HEK293 (cell line): ENCODE measurements around the gene PAX3.

Experiments
- YY1 ChIP-seq: fragments of 450-650 bp; formaldehyde crosslinking; IDR thresholded peaks from 2 replicates; pipeline ENCODE4 v1.5.1; 2018; ENCODE audit warnings: missing biosample characterization, missing genetic modification characterization
- ZNF23 ChIP-seq: fragments of 450-650 bp; formaldehyde crosslinking; IDR thresholded peaks from 2 replicates; pipeline ENCODE4 v1.5.1; 2016; ENCODE audit warnings: missing biosample characterization, missing genetic modification characterization, borderline replicate concordance
- TF ChIP-seq, protein P1 (sequence below): fragments of 450-650 bp; formaldehyde crosslinking; IDR thresholded peaks from 2 replicates; pipeline ENCODE4 v1.5.1; 2016; ENCODE audit warnings: missing biosample characterization, missing genetic modification characterization
- TF ChIP-seq, protein P2 (sequence below): fragments of 450-650 bp; formaldehyde crosslinking; IDR thresholded peaks from 2 replicates; pipeline ENCODE4 v1.5.1; 2016; ENCODE audit warnings: missing biosample characterization, missing genetic modification characterization

DNA sequence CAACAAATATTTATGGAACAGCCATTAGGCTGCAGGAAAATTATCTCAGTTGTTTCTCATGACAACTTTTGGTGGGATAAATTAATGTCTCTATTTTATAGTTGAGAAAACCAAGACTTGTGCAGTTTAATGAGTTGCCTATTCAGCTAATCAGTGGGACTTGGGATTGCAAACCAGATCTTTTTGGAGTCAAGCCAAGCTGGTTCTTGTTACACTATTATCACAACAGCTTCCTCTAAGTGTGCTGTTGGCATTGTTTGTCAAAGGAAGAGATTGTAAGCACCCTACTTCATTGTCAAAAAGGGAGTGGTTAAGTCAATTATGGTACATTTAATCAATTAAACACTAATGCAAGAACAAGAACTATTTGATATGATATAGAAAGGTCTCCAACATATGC is 119.2 kb downstream of the PAX3 start:
- TF ChIP-seq, protein P1, sequence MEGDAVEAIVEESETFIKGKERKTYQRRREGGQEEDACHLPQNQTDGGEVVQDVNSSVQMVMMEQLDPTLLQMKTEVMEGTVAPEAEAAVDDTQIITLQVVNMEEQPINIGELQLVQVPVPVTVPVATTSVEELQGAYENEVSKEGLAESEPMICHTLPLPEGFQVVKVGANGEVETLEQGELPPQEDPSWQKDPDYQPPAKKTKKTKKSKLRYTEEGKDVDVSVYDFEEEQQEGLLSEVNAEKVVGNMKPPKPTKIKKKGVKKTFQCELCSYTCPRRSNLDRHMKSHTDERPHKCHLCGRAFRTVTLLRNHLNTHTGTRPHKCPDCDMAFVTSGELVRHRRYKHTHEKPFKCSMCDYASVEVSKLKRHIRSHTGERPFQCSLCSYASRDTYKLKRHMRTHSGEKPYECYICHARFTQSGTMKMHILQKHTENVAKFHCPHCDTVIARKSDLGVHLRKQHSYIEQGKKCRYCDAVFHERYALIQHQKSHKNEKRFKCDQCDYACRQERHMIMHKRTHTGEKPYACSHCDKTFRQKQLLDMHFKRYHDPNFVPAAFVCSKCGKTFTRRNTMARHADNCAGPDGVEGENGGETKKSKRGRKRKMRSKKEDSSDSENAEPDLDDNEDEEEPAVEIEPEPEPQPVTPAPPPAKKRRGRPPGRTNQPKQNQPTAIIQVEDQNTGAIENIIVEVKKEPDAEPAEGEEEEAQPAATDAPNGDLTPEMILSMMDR: no peak
- no peak for TF ChIP-seq ZNF23
- TF ChIP-seq, protein P2, sequence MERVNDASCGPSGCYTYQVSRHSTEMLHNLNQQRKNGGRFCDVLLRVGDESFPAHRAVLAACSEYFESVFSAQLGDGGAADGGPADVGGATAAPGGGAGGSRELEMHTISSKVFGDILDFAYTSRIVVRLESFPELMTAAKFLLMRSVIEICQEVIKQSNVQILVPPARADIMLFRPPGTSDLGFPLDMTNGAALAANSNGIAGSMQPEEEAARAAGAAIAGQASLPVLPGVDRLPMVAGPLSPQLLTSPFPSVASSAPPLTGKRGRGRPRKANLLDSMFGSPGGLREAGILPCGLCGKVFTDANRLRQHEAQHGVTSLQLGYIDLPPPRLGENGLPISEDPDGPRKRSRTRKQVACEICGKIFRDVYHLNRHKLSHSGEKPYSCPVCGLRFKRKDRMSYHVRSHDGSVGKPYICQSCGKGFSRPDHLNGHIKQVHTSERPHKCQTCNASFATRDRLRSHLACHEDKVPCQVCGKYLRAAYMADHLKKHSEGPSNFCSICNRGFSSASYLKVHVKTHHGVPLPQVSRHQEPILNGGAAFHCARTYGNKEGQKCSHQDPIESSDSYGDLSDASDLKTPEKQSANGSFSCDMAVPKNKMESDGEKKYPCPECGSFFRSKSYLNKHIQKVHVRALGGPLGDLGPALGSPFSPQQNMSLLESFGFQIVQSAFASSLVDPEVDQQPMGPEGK (tag by site-specific recombination): no peak
- no peak for TF ChIP-seq YY1 (tag by site-specific recombination)
